ENCODE measurements around the gene NUMB.
"Not testable (repeated sequence)": the region's sequence is repeated elsewhere in the genome, so short reads cannot be mapped to it uniquely, and the experiment has no call there.

Gene NUMB

DNA sequence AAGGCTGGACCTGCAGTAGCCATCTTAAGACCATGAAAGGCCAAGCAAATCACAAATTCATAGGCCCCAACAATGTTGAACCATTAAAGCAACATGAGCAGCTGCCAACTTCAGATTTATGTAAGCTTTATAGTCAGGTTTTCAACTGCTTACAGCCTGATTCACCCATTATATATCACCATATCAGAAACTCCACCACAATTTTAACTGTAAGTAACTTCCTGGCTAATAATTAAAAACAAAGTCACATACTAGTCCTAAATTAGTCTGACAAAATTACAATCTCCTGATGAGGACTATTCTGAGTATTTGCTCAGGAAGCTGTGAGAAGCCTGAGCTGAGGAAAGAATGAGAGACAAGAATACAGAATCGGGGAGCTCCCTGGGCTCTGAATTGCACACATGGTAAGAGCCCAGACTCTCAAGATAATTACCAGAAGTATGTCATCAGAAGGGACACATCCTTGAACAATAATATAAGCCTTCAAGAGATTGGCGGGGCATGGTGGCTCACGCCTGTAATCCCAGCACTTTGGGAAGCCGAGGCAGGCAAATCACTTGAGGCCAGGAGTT, 55.1 kb downstream of the NUMB start:
- DNase-seq = no peak

DNA sequence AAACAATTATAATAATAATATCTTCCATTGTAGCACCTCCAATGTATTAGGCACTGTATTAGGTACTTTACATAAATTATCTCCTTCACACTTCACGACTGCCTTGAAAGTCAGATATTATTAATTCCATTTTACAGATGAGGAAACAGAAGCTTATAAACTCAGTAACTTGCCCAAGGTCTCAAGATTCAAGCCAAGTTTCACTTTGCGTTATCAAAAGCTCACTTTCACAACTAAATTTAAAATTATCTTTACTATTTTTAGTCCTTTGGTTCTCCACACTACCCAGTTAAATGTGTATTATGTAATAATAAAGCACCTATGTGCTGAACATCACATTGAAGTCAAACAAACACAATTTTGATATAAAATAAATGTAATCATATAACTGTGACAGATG, 55.8 kb downstream of the NUMB start:
- no peak for DNase-seq

DNA sequence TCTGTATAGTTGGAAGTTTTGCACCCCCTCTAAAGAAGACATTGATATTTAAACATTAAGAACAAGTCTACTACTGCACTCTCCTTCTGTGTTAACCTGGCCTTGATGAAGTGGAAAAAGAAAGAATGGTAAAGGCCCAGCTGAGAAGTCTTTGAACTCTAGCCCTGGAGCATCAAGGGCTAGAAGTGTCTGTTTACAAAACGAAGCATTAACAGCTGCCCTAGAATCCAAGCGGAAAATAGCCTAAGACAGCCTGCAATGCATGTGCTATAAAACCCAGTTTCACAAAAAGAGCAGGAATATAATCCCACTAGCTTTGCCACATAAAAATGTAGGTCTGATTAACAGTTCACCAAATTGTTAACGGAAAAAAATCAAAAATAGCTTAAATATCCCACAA, 60.5 kb downstream of the NUMB start:
- no peak for DNase-seq

DNA sequence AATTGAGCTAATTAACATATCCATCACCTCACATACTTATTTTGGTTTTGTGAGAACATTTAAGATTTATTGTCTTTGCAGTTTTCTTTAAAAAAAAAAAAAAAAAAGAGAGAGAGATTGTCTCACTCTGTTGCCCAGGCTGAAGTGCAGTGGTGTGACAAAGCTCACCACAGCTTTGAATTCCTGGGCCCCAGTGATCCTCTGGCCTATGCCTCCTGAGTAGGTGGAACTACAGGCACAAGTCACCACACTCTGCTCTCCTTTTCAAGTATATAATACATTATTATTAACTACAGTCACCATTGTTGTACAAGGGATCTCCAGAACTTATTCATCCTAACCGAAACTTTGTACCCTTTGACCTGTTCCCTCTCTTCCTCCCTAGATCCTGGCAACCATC, 64.0 kb downstream of the NUMB start:
- no peak for DNase-seq

DNA sequence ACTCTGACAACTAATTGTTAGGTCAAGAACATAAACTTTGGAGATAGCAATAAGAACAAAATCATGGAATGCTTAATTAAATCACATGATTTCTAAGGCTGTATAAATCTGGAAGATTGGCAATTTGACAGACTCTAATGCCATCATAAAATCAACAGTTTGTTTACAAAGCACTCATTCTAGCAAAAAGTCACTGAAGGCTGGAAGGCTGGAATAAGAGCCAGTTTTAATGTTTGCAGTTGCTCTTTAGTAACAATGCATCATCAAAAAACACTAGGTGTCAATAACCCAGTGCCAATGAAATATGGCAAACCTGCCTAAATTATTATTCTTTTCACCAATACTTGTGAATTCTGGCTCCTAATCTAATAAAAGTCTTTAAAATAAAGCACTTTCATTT, 65.0 kb downstream of the NUMB start:
- DNase-seq = no peak

DNA sequence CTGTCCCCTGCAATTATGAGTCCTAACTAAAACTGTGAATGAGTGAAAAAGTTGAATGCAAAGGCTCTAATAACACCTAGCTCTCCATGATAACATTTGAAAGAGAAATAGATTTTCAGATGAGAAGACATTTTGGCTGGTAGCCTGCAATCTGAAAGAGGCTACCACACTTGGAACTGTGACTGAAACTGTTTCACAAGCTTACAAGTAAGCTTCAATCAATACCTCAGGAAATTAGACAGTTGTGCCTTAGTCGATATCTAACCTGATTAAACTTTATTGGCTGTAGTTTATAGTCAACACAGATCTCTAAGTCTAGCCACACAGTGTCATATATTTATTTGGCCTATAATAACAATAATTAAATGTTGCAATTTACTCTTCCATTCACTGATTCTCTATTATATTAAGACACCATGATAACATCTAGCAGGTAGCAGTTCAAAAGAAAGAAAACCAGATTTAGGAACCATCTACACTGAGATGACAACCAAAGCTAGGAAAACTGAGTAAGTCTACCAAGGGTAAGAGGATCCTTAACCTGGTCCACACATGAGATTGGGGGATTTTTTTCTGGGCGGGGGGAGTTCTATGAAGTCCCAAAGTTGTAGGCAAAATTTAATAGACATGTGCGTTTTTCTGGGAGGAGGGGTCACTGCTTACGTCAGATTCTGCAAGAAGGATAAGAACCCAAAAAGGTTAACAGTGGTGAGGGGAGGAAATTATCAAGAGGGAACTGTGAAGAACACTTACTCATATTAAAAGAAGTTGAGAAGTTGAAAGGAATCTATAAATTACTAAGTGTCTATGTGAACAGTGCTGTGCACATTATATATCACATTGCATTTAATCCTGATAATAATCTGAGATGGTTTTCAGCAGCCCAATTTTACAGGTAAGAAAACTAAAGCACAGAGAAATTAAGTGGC, 65.8 kb downstream of the NUMB start:
- DNase-seq = no peak

DNA sequence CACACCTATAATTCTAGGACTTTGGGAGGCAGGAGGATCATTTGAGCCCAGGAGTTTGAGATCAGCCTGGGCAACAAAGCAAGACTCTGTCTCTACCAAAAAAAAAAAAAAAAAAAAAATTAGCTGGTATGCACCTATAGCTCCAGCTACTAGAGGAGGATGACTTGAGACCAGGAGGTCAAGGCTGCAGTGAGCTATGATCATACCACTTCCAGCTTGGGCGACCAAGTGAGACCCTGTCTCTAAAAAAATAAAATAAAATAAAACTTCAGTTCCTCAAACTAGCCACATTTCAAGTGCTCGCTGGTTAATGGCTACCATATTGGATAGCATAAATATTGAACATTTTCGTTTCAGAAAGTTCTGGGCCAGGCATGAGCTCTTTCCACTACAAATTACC, 70.5 kb downstream of the NUMB start:
- DNase-seq = not testable (repeated sequence)

DNA sequence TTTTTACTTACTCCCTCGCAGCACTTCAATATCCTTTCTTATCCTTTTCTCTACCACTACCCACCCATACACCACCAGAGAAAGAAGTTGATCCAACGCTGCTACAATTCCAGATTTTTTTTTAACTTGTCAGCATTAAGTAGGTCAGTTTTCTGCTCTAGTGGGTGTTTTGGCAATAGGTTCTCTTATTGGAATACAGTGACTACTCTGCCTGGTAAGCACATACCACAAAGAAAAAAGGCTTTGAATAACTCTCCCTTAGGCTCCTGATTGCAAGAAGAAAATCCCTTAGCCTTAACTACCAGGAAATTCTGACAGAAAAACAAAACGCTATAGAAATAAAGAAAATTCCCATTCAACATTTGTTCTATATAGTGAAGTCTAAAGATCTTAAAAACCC, 72.0 kb downstream of the NUMB start:
- no peak for DNase-seq

DNA sequence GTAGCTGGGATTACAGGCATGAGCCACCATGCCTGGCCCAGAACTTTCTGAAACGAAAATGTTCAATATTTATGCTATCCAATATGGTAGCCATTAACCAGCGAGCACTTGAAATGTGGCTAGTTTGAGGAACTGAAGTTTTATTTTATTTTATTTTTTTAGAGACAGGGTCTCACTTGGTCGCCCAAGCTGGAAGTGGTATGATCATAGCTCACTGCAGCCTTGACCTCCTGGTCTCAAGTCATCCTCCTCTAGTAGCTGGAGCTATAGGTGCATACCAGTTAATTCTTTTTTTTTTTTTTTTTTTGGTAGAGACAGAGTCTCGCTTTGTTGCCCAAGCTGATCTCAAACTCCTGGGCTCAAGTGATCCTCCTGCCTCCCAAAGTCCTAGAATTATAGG, 73.3 kb downstream of the NUMB start:
- not testable (repeated sequence) for DNase-seq

DNA sequence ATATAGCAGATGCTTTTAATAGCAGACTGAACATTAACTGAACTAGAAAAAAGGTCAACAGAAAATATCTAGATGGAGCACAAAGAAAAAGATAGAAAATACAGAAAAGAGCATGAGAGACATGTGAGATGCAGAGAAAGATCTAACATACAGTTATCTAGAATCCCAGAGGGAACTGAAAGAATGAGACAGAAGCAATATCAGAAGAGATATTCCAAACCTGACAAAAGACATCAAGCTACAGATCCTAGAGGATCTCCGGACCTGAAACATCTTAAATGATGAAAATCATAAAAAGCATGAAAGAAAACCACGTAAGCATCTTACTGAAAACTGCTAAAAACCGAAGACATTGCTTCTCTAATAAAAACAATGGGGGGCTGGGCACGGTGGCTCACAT, 75.0 kb downstream of the NUMB start:
- no peak for DNase-seq

DNA sequence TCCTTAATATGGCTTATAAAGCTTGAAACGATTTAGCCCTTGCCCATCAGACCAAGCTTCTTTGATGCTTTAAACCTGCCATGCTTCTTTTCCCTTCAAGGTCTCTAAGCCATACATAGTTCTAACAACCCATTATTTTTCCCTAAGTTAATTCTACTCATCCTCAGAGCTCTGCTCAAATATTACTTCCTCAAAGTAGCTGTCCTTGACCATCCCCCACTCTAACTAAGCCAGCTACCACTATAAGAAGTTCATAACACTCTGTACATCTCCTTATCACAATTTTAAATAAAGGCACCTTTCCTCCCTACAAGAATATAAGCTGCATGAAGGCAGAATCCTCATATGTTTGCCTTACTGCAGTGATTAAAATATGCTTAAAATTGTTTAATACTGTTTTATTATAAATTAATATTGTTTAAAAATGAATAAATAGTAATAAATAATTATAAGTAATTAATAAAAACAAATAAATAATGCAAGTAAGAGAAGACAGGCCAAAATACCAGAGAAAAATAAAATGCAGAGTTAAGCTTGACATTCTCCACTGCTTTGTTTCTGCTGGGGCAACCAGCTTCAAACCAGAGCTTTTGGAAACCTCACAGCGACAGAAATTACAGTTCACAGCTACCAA, 76.8 kb downstream of the NUMB start:
- DNase-seq = no peak

DNA sequence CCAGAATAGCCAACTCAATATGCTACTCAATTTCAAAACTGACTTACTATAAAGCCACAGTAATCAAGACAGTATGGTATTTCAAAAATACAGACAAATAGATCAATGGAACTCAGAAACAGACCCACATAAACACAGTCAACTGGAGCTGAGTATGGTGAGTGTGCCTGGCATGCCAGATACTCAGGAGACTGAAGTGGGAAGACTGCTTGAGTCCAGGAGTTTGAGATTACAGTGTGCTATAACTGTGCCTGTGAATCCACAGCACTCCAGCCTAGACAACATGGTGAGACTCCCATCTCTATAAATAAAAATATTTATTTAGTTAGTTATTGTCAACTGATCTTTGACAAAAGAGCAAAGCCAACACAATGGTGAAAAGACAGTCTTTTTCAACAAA, 81.8 kb downstream of the NUMB start:
- DNase-seq = no peak

DNA sequence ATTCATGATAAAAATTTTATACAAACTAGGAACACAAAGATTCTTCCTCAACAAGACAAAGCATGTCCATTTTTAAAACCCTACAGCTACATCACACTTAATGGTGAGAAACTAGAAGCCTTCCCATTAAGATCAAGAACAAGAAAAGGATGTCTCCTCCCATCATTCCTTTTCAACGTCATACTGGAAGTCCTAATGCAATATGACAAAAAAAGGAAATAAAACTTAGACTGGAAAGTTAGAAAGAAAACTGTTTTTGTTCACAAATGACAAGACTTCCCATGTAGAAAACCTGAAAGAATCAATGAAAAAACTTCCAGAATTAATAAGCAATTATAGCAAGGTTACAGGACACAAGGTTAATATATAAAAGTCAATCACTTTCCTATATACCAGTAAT, 82.5 kb downstream of the NUMB start:
- DNase-seq = no peak

DNA sequence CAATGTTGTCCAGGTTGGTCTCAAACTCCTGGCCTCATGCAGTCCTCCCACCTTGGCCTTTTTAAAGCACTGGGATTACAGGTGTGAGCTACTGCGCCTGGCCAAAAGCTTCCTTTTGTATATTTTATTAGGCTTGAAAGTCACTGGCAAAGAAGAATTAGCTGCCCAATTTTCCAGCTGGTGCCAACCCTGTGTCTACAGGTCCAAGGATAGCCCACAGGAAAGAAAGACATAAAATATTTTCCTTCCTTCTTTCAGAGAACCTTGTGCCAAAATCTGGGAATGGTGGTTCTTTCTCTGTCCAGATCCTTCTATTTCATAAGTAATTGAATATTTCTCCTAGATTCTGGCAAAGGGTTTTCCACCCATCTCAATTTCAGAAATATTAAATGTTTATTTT, 84.1 kb downstream of the NUMB start:
- DNase-seq = no peak

DNA sequence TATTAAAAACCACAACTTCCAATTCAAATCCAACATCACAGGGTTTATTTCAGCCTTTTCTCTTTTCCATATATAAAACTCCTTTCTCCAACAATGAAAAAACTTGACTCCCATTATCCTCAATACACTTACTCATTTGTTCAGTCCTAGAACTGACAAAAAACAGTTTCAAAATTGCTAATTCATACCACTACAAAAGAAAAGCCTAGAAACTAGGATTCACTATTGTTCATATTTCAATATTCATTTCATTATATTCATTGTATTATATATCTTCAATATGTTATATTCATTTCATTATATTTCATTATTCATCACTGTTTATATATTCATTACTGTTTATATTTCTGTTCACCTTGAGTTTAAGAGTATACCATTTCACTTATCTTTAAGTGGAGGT, 85.8 kb downstream of the NUMB start:
- DNase-seq = no peak

DNA sequence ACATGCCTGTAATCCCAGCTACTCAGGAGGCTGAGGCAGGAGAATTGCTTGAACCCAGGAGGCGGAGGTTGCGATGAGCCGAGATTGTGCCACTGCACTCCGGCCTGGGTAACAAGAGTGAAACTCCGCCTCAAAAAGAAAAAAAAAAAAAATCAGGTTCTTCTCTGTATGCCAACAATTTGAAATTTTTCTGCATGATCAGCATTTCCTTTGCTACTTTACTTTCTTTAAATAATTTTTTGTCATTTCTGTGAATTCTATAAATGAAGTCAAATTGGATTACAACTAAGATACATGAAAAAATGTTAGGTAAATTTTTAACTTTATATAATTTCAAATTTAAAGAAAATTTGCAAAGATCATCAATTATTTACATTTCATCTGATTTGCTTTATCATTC, 87.8 kb downstream of the NUMB start:
- DNase-seq = no peak

DNA sequence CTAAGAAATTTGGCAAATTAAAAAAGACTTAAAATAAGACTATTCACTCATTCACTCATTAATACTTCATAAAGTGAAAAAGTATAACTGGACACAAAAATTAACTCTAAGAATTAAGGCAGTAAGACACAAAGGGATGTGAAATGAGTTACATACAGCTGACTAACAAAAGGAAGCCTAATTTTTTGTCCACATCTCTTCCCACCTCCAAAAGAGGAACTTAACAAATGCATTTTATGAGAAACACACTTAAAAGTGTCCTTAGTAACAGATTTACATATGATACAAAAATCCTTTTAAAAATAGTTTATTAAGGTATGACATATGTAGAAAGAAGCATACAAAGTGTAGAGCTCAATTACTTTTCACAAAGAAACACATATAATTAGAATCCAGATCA, 88.9 kb downstream of the NUMB start:
- no peak for DNase-seq

DNA sequence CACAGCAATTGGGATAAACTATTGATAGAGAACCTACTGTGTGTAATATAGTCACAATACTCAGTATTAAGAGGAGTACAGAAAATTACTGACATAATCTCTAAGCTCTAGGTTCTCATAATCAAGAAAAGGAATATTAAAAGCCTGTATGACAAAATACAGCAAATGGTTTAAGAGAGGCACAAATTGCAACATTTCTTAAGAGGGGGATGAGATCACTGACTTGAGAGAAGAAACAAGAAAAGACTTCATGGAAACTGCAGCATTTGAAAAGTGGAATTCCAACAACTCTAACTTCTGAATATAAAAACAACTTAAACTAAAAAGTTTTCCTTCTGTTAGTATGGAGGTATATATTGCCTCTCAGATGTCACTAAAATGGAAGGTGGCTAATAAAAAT, 89.7 kb downstream of the NUMB start:
- no peak for DNase-seq

DNA sequence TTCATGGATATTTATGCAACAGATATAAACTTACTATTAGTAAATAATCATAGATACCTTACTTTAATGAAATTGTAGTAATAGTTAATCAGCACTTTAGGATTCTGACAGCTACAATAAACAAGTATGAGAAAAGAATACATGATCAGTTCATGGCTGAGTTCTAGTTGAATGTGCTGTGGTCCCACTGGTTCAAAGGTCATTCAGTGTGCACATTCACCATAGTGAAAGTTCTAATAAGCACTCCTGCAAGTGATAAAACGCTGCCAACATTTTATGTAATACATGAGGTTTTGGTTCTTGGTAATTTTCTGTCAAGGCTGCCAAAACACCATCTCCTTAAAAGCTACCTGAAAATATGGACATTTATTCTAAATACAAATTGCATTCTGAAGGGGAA, 92.6 kb downstream of the NUMB start:
- no peak for DNase-seq

DNA sequence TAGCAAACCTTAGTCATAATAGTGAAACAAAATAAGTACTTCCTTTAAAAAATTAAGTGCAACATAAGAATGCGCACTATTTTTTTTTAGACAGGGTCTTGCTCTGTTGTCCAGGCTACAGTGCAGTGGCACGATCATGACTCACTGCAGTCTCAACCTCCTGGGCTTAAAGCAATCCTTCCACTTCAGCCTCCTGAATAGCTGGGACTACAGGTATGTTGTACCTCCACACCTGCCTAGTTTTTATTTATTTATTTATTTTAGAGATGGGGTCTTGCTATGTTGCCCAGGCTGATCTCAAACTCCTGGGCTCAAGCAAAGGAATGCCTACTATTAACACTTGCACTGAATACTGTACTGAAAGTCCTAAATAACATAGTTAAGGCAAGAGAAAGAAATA, 93.8 kb downstream of the NUMB start:
- no peak for DNase-seq

DNA sequence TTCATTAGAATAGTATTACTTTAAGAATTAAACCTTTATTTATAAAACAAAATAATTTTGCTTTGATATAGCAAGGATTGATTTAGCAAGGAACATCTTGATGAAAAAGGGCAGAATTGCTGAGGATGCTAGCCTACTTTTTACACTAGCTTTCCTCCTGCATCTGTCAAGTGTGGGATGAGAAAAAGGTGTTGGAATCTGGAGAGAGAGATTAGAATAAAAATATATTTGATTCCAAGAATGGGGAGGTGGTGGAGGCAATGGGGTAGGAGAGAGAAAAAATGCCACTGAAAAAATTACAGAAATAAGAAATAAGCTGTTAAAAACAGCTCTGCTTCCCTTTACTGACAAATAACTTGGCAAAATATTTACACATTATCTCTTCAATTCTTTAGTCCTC, 98.9 kb downstream of the NUMB start:
- no peak for DNase-seq

DNA sequence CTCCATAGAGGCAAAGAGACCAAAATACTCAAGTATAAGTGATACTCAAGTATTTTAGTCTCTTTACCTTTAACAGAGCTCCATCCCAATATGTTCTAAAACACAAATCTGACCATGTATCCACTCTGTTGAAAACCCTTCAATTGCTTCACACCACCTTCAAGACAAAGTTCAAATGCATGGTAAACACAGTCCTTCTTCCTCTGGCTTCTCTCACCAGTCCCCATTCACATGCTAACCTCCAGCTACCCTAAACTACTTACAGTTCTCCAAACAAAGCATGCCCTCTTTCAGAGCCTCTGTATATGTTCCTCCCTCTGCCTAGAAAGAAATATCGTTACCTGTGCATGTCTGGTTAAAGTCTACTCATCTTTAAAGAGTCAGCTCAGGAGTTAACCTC, 100.2 kb downstream of the NUMB start:
- no peak for DNase-seq

DNA sequence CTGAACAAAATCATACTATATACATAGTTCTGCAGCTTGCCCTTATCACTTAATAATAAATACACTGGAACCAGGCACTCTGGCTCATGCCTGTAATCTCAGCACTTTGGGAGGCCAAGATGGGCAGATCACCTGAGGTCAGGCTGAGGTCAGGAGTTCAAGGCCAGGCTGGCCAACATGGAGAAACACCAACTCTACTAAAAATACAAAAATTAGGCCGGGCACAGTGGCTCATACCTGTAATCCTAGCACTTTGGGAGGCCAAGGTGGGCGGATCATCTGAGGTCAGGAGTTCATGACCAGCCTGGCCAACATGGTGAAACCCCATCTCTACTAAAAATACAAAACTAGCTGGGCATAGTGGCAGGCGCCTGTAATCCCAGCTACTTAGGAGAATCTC, 109.3 kb downstream of the NUMB start:
- DNase-seq = not testable (repeated sequence)

DNA sequence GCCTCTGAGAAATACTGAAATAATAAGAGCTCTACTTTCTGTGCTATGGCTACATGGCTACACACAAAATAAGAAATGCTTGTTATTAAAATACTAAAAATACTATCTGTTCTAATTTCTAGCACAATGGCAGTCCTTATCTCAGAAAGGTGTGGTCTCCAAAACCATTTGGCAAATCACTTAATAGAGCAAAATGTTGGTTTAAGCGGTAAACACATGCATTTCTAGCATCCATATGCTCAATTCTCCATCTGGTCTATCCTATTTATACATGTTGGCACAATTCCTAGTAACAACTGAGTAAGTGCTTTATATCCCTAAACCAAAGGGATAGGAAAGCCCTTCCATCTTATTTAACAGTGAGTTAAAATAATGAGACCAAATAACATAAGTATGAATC, 114.0 kb downstream of the NUMB start:
- DNase-seq = no peak
